H1 (cell line): ENCODE data around the gene MTF2.

Source experiments
- CEBPB ChIP-seq: IDR thresholded peaks from 2 replicates; pipeline ENCODE4 v1.6.1; 2012; ENCODE audit warnings: low read depth, low read length
- CHD2 ChIP-seq: IDR thresholded peaks from 2 replicates; pipeline ENCODE4 v1.6.1; 2012; ENCODE audit warnings: low read length, improper control_type of control experiment
- CREB1 ChIP-seq: IDR thresholded peaks from 2 replicates; pipeline ENCODE4 v1.6.1; 2012; ENCODE audit warnings: inconsistent platforms
- CTBP2 ChIP-seq: IDR thresholded peaks from 2 replicates; pipeline ENCODE4 v1.7.0; 2011; ENCODE audit warnings: borderline replicate concordance, mild to moderate bottlenecking, moderate library complexity, mixed read lengths, low read length; ENCODE audit not compliant: insufficient read depth, insufficient read length
- EGR1 ChIP-seq: IDR thresholded peaks from 2 replicates; pipeline ENCODE4 v1.6.1; 2011; ENCODE audit warnings: low read depth, low read length, borderline replicate concordance
- EZH2 ChIP-seq: fragments of 200-600 bp; sonication (generic); IDR thresholded peaks from 2 replicates; pipeline ENCODE4 v1.7.1; 2012; ENCODE audit warnings: low read depth, mild to moderate bottlenecking, moderate library complexity, low read length, inconsistent platforms; ENCODE audit not compliant: severe bottlenecking
- HDAC2 ChIP-seq, 2 experiments: fragments of 300-600 bp in 1 of 2; sonication (generic) in 1 of 2; IDR thresholded peaks; 2 replicates each; pipeline ENCODE4 v1.6.1; 2011 to 2012; ENCODE audit warnings: low read depth in 2 of 2, low read length in 2 of 2, mild to moderate bottlenecking in 2 of 2, moderate library complexity in 2 of 2, borderline replicate concordance in 1 of 2, inconsistent platforms in 1 of 2
- POLR2A ChIP-seq, 2 experiments: IDR thresholded peaks; 1 replicate in 1 of 2; 2 replicates in 1 of 2; pipeline ENCODE4 v1.6.1; 2011; ENCODE audit warnings: low read depth in 2 of 2, low read length in 2 of 2, mild to moderate bottlenecking in 2 of 2; ENCODE audit errors: control extremely low read depth in 1 of 2
- SUZ12 ChIP-seq: fragments of 200-600 bp; sonication (generic); IDR thresholded peaks from 2 replicates; pipeline ENCODE4 v1.6.1; 2012; ENCODE audit warnings: mild to moderate bottlenecking, inconsistent platforms, low read length, moderate library complexity, mixed read lengths
- ZNF274 ChIP-seq: IDR thresholded peaks from 2 replicates; pipeline ENCODE4 v1.7.0; 2012; ENCODE audit warnings: low read length, borderline replicate concordance; ENCODE audit errors: extremely low read depth
- TF ChIP-seq, protein P1 (sequence below), 3 experiments: IDR thresholded peaks; 1 replicate in 2 of 3; 2 replicates in 1 of 3; pipeline versions ENCODE4 v1.5.1 to v1.6.1; 2011; ENCODE audit warnings: low read length in 3 of 3, mild to moderate bottlenecking in 3 of 3, inconsistent platforms in 2 of 3, low read depth in 1 of 3, moderate library complexity in 1 of 3; ENCODE audit not compliant: insufficient read depth in 1 of 3; ENCODE audit errors: control extremely low read depth in 1 of 3
- TF ChIP-seq, protein P2 (sequence below): IDR thresholded peaks from 2 replicates; pipeline ENCODE4 v1.6.1; 2011; ENCODE audit warnings: low read length, improper control_type of control experiment

GRCh38 chr1:93113127-93113526 is 34.0 kb downstream of the MTF2 start:
- TF ChIP-seq, protein P1, sequence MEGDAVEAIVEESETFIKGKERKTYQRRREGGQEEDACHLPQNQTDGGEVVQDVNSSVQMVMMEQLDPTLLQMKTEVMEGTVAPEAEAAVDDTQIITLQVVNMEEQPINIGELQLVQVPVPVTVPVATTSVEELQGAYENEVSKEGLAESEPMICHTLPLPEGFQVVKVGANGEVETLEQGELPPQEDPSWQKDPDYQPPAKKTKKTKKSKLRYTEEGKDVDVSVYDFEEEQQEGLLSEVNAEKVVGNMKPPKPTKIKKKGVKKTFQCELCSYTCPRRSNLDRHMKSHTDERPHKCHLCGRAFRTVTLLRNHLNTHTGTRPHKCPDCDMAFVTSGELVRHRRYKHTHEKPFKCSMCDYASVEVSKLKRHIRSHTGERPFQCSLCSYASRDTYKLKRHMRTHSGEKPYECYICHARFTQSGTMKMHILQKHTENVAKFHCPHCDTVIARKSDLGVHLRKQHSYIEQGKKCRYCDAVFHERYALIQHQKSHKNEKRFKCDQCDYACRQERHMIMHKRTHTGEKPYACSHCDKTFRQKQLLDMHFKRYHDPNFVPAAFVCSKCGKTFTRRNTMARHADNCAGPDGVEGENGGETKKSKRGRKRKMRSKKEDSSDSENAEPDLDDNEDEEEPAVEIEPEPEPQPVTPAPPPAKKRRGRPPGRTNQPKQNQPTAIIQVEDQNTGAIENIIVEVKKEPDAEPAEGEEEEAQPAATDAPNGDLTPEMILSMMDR (IDR thresholded peaks at IDR 0.05; ENCODE audit: control extremely low read depth in 1 of 3, insufficient read depth in 1 of 3, low read depth in 1 of 3, low read length in 3 of 3): no peak
- TF ChIP-seq CTBP2: no peak
- TF ChIP-seq SUZ12: no peak
- no peak for TF ChIP-seq POLR2A (IDR thresholded peaks at IDR 0.05; ENCODE audit: control extremely low read depth in 1 of 2, low read depth in 2 of 2, low read length in 2 of 2)
- TF ChIP-seq CHD2: no peak
- no peak for TF ChIP-seq CREB1
- no peak for TF ChIP-seq EGR1
- TF ChIP-seq, protein P2, sequence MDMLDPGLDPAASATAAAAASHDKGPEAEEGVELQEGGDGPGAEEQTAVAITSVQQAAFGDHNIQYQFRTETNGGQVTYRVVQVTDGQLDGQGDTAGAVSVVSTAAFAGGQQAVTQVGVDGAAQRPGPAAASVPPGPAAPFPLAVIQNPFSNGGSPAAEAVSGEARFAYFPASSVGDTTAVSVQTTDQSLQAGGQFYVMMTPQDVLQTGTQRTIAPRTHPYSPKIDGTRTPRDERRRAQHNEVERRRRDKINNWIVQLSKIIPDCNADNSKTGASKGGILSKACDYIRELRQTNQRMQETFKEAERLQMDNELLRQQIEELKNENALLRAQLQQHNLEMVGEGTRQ: no peak
- TF ChIP-seq CEBPB: no peak
- no peak for TF ChIP-seq EZH2
- TF ChIP-seq ZNF274: no peak
- no peak for TF ChIP-seq HDAC2 (IDR thresholded peaks at IDR 0.05; ENCODE audit: borderline replicate concordance in 1 of 2, low read depth in 2 of 2, low read length in 2 of 2)
